Right ventricle myocardium superior (tissue), 1 donor: Measurements from ENCODE around the gene OR2D2. TPM values are rescaled to one million over a fixed set of nuclear protein-coding genes. Genes with fewer than 3 reads are reported as not detected.

Source experiments
- total RNA-seq: library from RNA; stranded (reverse); fragmentation: NEBNext Ultra II Directional; extraction: Animal tissue kit (Norgen Biotek cat#: 25700); gene quantifications from one replicate; pipeline ENCODE4 v1.2.1, GENCODE V29; 2021
- donor health status: DM: no; HTN: yes; CAD: no; lungs with severe emphysema.

OR2D2 gene
- total RNA-seq, 1 donor from 2014 or later, result not detected

Other genes starting within 250 kb of the OR2D2 start
- gene DCHS1, start 236.7 kb downstream of the OR2D2 start, total RNA-seq, result 9.6 TPM
- 46.5 TPM for gene MRPL17, start 209.2 kb downstream of the OR2D2 start, total RNA-seq
- gene OR2AG2, start 120.5 kb downstream of the OR2D2 start, total RNA-seq, result not detected
- gene OR2AG1, start 109.5 kb downstream of the OR2D2 start, total RNA-seq, result not detected
- not detected for gene OR6A2, start 92.8 kb downstream of the OR2D2 start, total RNA-seq
- gene OR10A5, start 46.8 kb downstream of the OR2D2 start, total RNA-seq, result not detected
- gene OR10A2, start 29.4 kb downstream of the OR2D2 start, total RNA-seq, result not detected
- not detected for gene OR10A4, start 15.9 kb downstream of the OR2D2 start, total RNA-seq
- not detected for gene OR2D3, start 28.5 kb upstream of the OR2D2 start, total RNA-seq
- gene ZNF215, start 33.9 kb upstream of the OR2D2 start, total RNA-seq, result 0.22 TPM
- gene ZNF214, start 127.8 kb upstream of the OR2D2 start, total RNA-seq, result 1.9 TPM
- gene NLRP14, start 128.0 kb upstream of the OR2D2 start, total RNA-seq, result not detected
- not detected for gene RBMXL2, start 196.5 kb upstream of the OR2D2 start, total RNA-seq